Measurements from ENCODE around the gene SLIT3.

SLIT3 gene

GRCh38 chr5:168852329-168852728, 448.6 kb downstream of the SLIT3 start:
- TF ChIP-seq, protein P1, sequence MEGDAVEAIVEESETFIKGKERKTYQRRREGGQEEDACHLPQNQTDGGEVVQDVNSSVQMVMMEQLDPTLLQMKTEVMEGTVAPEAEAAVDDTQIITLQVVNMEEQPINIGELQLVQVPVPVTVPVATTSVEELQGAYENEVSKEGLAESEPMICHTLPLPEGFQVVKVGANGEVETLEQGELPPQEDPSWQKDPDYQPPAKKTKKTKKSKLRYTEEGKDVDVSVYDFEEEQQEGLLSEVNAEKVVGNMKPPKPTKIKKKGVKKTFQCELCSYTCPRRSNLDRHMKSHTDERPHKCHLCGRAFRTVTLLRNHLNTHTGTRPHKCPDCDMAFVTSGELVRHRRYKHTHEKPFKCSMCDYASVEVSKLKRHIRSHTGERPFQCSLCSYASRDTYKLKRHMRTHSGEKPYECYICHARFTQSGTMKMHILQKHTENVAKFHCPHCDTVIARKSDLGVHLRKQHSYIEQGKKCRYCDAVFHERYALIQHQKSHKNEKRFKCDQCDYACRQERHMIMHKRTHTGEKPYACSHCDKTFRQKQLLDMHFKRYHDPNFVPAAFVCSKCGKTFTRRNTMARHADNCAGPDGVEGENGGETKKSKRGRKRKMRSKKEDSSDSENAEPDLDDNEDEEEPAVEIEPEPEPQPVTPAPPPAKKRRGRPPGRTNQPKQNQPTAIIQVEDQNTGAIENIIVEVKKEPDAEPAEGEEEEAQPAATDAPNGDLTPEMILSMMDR (IDR thresholded peaks at IDR 0.05; ENCODE audit: low read length, missing control alignments), result no peak
- no peak overlapping the region for H3K4me3 ChIP-seq (replicated peaks; ENCODE audit: low read depth, low read length)
- no peak for DNase-seq (ENCODE audit: low read depth)

GRCh38 chr5:168851902-168852321, 449.0 kb downstream of the SLIT3 start:
- H3K4me3 ChIP-seq (replicated peaks; ENCODE audit: low read depth, low read length), result no peak overlapping the region
- TF ChIP-seq, protein P1 (IDR thresholded peaks at IDR 0.05; ENCODE audit: low read length, missing control alignments), result no peak
- DNase-seq (ENCODE audit: low read depth), result peak; percentile 68

- DNase-seq (ENCODE audit: low read depth), result no peak
- H3K4me3 ChIP-seq (replicated peaks; ENCODE audit: low read depth, low read length), result no peak overlapping the region
- TF ChIP-seq, protein P1 (IDR thresholded peaks at IDR 0.05; ENCODE audit: low read length, missing control alignments), result no peak
These were observed 450.3 kb downstream of the SLIT3 start for GRCh38 chr5:168850683-168851082.

DNA sequence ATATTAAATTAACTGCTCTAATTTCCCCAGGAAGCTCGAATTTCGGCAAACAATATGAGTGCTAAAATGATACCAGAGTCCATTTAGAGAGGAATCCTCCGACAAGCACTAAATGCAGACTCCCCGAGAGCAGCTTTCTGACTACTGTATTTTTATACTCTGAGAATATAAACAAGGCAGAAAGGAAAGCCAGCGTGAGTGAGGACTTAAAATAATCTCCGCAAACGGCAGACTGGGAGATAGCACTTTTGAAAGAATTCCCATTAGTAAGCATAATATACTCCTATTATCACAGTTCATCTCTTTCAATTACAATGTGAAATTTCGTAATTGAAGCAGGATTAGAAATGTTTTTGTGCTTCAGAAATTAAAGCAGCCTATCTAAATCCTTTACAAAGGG, 452.4 kb downstream of the SLIT3 start:
- TF ChIP-seq, protein P1 (IDR thresholded peaks at IDR 0.05; ENCODE audit: low read length, missing control alignments), result no peak
- no peak for DNase-seq (ENCODE audit: low read depth)

DNA sequence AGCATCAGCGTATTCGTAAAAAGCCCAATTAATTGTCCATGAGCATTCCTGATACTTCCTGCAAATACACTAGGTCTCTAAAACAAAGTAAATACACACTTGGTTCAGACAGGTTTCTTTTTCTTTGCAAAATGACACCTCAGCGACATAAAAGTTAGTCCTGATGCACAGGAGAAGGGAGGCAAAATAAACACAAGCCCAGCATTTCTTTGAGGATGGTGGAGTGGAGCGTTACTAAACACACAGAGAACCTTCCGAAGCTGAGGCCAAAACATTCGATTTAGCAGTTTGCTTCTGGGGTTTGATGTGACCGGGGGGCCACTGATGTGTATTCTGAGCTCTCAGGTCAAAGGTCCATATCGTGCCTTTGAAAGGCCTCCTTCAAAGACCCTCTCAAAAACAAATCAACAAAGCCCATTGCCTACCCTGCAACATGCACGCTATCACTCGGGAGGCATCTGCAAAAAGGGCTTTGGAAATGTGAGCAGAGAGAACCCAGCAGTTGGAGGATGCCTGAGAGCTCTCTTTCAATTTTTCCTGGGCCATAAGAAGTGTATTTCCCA, 453.3 kb downstream of the SLIT3 start:
- TF ChIP-seq, protein P1 (IDR thresholded peaks at IDR 0.05; ENCODE audit: low read length, missing control alignments), result no peak
- no peak overlapping the region for H3K4me3 ChIP-seq (replicated peaks; ENCODE audit: low read depth, low read length)
- DNase-seq (ENCODE audit: low read depth), result no peak

More for the DNA sequence above, 452.4 kb downstream of the SLIT3 start:
- H3K4me3 ChIP-seq (replicated peaks; ENCODE audit: low read depth, low read length), result no peak overlapping the region

DNA sequence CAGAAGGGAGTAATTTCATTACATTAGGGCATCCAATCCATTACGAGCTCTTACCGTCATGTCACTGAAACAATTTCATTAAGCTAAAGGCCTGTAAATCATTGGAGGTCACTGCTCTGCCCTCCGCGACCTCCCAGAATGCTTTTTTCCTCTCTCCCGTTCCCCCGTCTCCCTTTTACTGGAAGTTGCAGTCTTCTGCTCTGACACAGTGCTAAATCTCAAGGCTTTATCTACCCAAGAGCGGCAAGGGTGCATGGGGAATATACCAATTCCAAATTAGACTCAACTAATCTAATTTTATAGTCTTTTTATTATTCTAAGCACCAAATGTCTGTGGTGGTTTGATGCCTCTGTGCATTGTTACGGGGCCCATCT, 456.0 kb downstream of the SLIT3 start:
- TF ChIP-seq, protein P1 (IDR thresholded peaks at IDR 0.05; ENCODE audit: low read length, missing control alignments), result no peak
- H3K4me3 ChIP-seq (replicated peaks; ENCODE audit: low read depth, low read length), result no peak overlapping the region
- DNase-seq (ENCODE audit: low read depth), result no peak

Data from fibroblast of pulmonary artery (primary cell).